T-helper 22 cell (primary cell): ENCODE measurements around the gene KDM2B.
A peak's percentile ranks its signal among the peaks of the same experiment; 100 is the strongest.

Source experiments
- DNase-seq: peaks from one replicate; pipeline ENCODE4 v3.0.0-alpha.2; 2020; ENCODE audit warnings: low read depth

The KDM2B gene

GRCh38 chr12:121580959-121581685 is at the start of gene KDM2B:
Gene KDM2B, minus strand, starts transcription at chr12:121581023. Its CDS starts 112 bp downstream, at chr12:121580911.
- DNase-seq, result no peak

- no peak for DNase-seq
Observed at GRCh38 chr12:121628536-121628935, 47.7 kb upstream of the KDM2B start.

GRCh38 chr12:121628037-121628436 is 47.2 kb upstream of the KDM2B start:
- DNase-seq, result no peak

- DNase-seq, result peak; percentile 85
Observed at GRCh38 chr12:121626853-121627640, 46.2 kb upstream of the KDM2B start.

GRCh38 chr12:121626087-121626852 is 45.4 kb upstream of the KDM2B start, which contains the start of gene ORAI1:
Gene ORAI1, plus strand, starts transcription at chr12:121626530.
- peak; percentile 90 for DNase-seq

- no peak for DNase-seq
Observed at GRCh38 chr12:121620333-121620891, 39.6 kb upstream of the KDM2B start.

- DNase-seq, result no peak
Observed at GRCh38 chr12:121618659-121619233, 37.9 kb upstream of the KDM2B start.

GRCh38 chr12:121614872-121615467 is 34.1 kb upstream of the KDM2B start:
- DNase-seq, result no peak

GRCh38 chr12:121613462-121613861 is 32.6 kb upstream of the KDM2B start:
- DNase-seq, result no peak

- no peak for DNase-seq
Observed at GRCh38 chr12:121611306-121611705, 30.5 kb upstream of the KDM2B start.

- no peak for DNase-seq
Observed at GRCh38 chr12:121610239-121611149, 29.7 kb upstream of the KDM2B start.

- no peak for DNase-seq
Observed at GRCh38 chr12:121608301-121608700, 27.5 kb upstream of the KDM2B start.

- DNase-seq, result no peak
Observed at GRCh38 chr12:121603581-121603980, 22.8 kb upstream of the KDM2B start.

GRCh38 chr12:121602766-121603165 is 21.9 kb upstream of the KDM2B start:
- no peak for DNase-seq

- DNase-seq, result no peak
Observed at GRCh38 chr12:121600702-121601336, 20.0 kb upstream of the KDM2B start.

GRCh38 chr12:121596526-121596925 is 15.7 kb upstream of the KDM2B start:
- DNase-seq, result no peak

GRCh38 chr12:121595520-121595919 is 14.7 kb upstream of the KDM2B start:
- no peak for DNase-seq

GRCh38 chr12:121592320-121592719 is 11.5 kb upstream of the KDM2B start:
- no peak for DNase-seq

GRCh38 chr12:121590476-121591143 is 9.8 kb upstream of the KDM2B start:
- peak; percentile 56 for DNase-seq
